ENCODE measurements around the gene DCUN1D4.
"Not testable (repeated sequence)": the region's sequence is repeated elsewhere in the genome, so short reads cannot be mapped to it uniquely, and the experiment has no call there.

DCUN1D4 gene

GRCh38 chr4:51895158-51895557 is 52.2 kb downstream of the DCUN1D4 start:
- DNase-seq (ENCODE audit: low read depth): no peak

GRCh38 chr4:51895816-51896408 is 53.0 kb downstream of the DCUN1D4 start:
- peak; percentile 66 for DNase-seq (ENCODE audit: low read depth)

- DNase-seq (ENCODE audit: low read depth): no peak
These were observed 58.4 kb downstream of the DCUN1D4 start for GRCh38 chr4:51901363-51901762.

GRCh38 chr4:51906167-51906958 is 63.4 kb downstream of the DCUN1D4 start:
- DNase-seq (ENCODE audit: low read depth): no peak

GRCh38 chr4:51907006-51907669 is 64.2 kb downstream of the DCUN1D4 start:
- DNase-seq (ENCODE audit: low read depth): no peak

- no peak for DNase-seq (ENCODE audit: low read depth)
These were observed 66.3 kb downstream of the DCUN1D4 start for GRCh38 chr4:51909236-51909703.

GRCh38 chr4:51918251-51918650 is 75.3 kb downstream of the DCUN1D4 start:
- DNase-seq (ENCODE audit: low read depth): peak; percentile 11

GRCh38 chr4:51923343-51923742 is 80.4 kb downstream of the DCUN1D4 start:
- no peak for DNase-seq (ENCODE audit: low read depth)

- no peak for DNase-seq (ENCODE audit: low read depth)
These were observed 82.4 kb downstream of the DCUN1D4 start for GRCh38 chr4:51925307-51925706.

- peak; percentile 52 for DNase-seq (ENCODE audit: low read depth)
These were observed 87.6 kb downstream of the DCUN1D4 start for GRCh38 chr4:51930557-51930956.

- peak; percentile 27 for DNase-seq (ENCODE audit: low read depth)
These were observed 88.5 kb downstream of the DCUN1D4 start for GRCh38 chr4:51931461-51931860.

- peak; percentile 85 for DNase-seq (ENCODE audit: low read depth)
These were observed 89.3 kb downstream of the DCUN1D4 start for GRCh38 chr4:51932261-51932660.

- no peak for DNase-seq (ENCODE audit: low read depth)
These were observed 89.7 kb downstream of the DCUN1D4 start for GRCh38 chr4:51932684-51933083.

GRCh38 chr4:51940460-51940859 is 97.5 kb downstream of the DCUN1D4 start:
- not testable (repeated sequence) for DNase-seq (ENCODE audit: low read depth)

GRCh38 chr4:51942108-51942832 is 99.3 kb downstream of the DCUN1D4 start:
- no peak for DNase-seq (ENCODE audit: low read depth)

- DNase-seq (ENCODE audit: low read depth): no peak
These were observed 99.9 kb downstream of the DCUN1D4 start for GRCh38 chr4:51942833-51943215.

GRCh38 chr4:51943221-51943620 is 100.3 kb downstream of the DCUN1D4 start:
- DNase-seq (ENCODE audit: low read depth): peak; percentile 46

- no peak for DNase-seq (ENCODE audit: low read depth)
These were observed 115.4 kb downstream of the DCUN1D4 start for GRCh38 chr4:51958199-51958968.

- no peak for DNase-seq (ENCODE audit: low read depth)
These were observed 117.5 kb downstream of the DCUN1D4 start for GRCh38 chr4:51960486-51960885.

GRCh38 chr4:51963841-51964517 is 121.0 kb downstream of the DCUN1D4 start:
- DNase-seq (ENCODE audit: low read depth): peak; percentile 18

- DNase-seq (ENCODE audit: low read depth): no peak
These were observed 122.9 kb downstream of the DCUN1D4 start for GRCh38 chr4:51965862-51966261.

All from fibroblast of gingiva (primary cell).